Bronchial epithelial cell (primary cell): Measurements from ENCODE around the gene FAM168A. TPM values are rescaled to one million over a fixed set of nuclear protein-coding genes. Genes with fewer than 3 reads are reported as not detected.
"Not testable (repeated sequence)": the region's sequence is repeated elsewhere in the genome, so short reads cannot be mapped to it uniquely, and the experiment has no call there.

Source experiments
- DNase-seq: peaks from one replicate; pipeline ENCODE4 v3.0.0-alpha.2; 2010; ENCODE audit warnings: low read depth
- FAIRE-seq: peaks from 2 replicates; lab custom pipeline; 2011; peaks lifted over from hg19 to GRCh38; lab: Jason Lieb, UNC
- H3K27me3 ChIP-seq: 2 replicates; pipeline ENCODE4 v1.5.1; 2011; ENCODE audit warnings: low read length; ENCODE audit not compliant: control insufficient read depth, insufficient read depth
- H3K36me3 ChIP-seq: 2 replicates; pipeline ENCODE4 v1.5.1; 2011; ENCODE audit warnings: low read length; ENCODE audit not compliant: control insufficient read depth, insufficient read depth
- H3K4me3 ChIP-seq: 2 replicates; pipeline ENCODE4 v1.5.1; 2011; ENCODE audit warnings: mild to moderate bottlenecking, low read depth, low read length, control low read depth
- CTCF ChIP-seq: IDR thresholded peaks from 2 replicates; pipeline ENCODE4 v1.5.1; 2011; ENCODE audit warnings: mild to moderate bottlenecking, moderate library complexity, low read length, control low read depth, inconsistent platforms; ENCODE audit not compliant: insufficient read depth, severe bottlenecking
- total RNA-seq: library from RNA; depleted of rRNA; stranded (reverse); fragments of >200 nt; gene quantifications from 2 replicates; pipeline ENCODE4 v1.2.1, GENCODE V29; 2014

The FAM168A gene
- total RNA-seq, 1 donor from 2014 or later = 4.7 TPM

GRCh38 chr11:73478737-73479347, 119.1 kb downstream of the FAM168A start:
- Histone ChIP-seq H3K36me3 (no peaks in the 10 kb centered on the region), H3K27me3 (no peaks in the 10 kb centered on the region), H3K4me3 (no peak overlapping the region)
- DNase-seq (peak; percentile 60), FAIRE-seq (no peak)
- peak; percentile 82 for TF ChIP-seq CTCF

GRCh38 chr11:73477518-73477917, 120.4 kb downstream of the FAM168A start:
- TF ChIP-seq CTCF = no peak
- H3K36me3 ChIP-seq = no peaks in the 10 kb centered on the region
- no peak overlapping the region for H3K4me3 ChIP-seq
- no peaks in the 10 kb centered on the region for H3K27me3 ChIP-seq
- FAIRE-seq = no peak
- no peak for DNase-seq

- DNase-seq (no peak), FAIRE-seq (no peak)
- Histone ChIP-seq H3K36me3 (no peaks in the 10 kb centered on the region), H3K27me3 (no peaks in the 10 kb centered on the region), H3K4me3 (no peak overlapping the region)
- no peak for TF ChIP-seq CTCF
Measured at GRCh38 chr11:73475549-73476095, 122.3 kb downstream of the FAM168A start.

GRCh38 chr11:73473252-73473651, 124.7 kb downstream of the FAM168A start:
- no peak for FAIRE-seq
- TF ChIP-seq CTCF = no peak
- Histone ChIP-seq H3K36me3 (no peaks in the 10 kb centered on the region), H3K4me3 (no peak overlapping the region), H3K27me3 (no peaks in the 10 kb centered on the region)
- no peak for DNase-seq

GRCh38 chr11:73470036-73470612, 127.8 kb downstream of the FAM168A start:
- not testable (repeated sequence) for DNase-seq, H3K27me3 ChIP-seq, H3K4me3 ChIP-seq, FAIRE-seq, H3K36me3 ChIP-seq

- no peaks in the 10 kb centered on the region for H3K36me3 ChIP-seq
- no peaks in the 10 kb centered on the region for H3K27me3 ChIP-seq
- FAIRE-seq = no peak
- no peak overlapping the region for H3K4me3 ChIP-seq
- no peak for DNase-seq
- TF ChIP-seq CTCF = no peak
Measured at GRCh38 chr11:73469401-73469800, 128.5 kb downstream of the FAM168A start.
